ENCODE measurements around the gene POLRMT. TPM values are rescaled to one million over a fixed set of nuclear protein-coding genes. Genes with fewer than 3 reads are reported as not detected.

The POLRMT gene
- total RNA-seq, 1 donor from 2014 or later = 14.1 TPM

DNA sequence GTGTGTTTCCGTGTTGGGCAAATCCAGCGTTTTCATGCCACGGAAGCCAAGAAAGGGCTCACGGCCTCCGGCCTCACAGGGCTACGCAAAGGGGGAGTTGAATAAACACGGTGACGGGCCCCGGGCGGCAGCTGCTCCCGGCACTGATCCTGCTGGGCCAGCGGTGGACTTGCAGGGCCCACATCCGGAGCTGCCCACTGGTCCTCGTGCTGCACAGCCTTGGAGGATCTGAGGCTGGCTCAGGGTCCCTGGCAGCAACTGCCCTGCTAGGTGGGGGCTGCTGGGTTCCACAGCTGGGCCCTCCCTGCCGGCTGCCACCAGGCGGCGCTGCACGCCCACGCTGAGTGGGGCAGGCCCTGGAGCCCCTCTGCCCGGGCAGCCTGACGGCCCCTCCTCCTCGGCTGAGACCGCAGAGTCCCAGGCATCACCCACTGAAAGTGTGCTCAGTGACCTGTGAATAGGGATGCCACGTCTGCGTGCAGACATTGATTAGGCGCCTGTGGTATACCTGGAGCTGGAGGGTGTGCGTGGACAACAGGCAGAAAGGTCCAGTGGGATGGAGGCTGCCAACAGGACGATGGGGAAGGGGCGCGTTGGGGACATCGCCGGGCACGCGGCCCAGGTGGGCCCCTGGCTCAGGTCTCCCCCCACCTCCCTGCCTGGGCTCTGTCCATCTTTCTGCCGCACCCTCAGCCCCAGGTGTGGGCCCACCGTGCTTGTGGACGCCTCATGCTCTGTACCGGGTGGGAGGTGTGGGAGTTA lies 48.9 kb downstream of the POLRMT start:
- no peak overlapping the region for H3K4me2 ChIP-seq
- H3K27ac Mint-ChIP-seq = no peak overlapping the region
- peaks cover 12% of the 10 kb centered on the region for H3K79me2 ChIP-seq (ENCODE audit: low read depth)
- no peaks in the 10 kb centered on the region for H3K9me3 ChIP-seq (ENCODE audit: low read depth)
- peak; percentile 82 for DNase-seq (ENCODE audit: low spot score)
- H3K9ac ChIP-seq = no peak overlapping the region
- H3K27ac ChIP-seq = peak overlapping the region; percentile 81
- H4K20me1 ChIP-seq (ENCODE audit: low read depth) = peaks cover 89% of the 10 kb centered on the region
- no peak overlapping the region for H2AFZ ChIP-seq (replicated peaks)
- no peaks in the 10 kb centered on the region for H3K36me3 ChIP-seq
- H3K9me3 Mint-ChIP-seq = peaks cover 2% of the 10 kb centered on the region
- H3K4me3 ChIP-seq = no peak overlapping the region
- TF ChIP-seq CTCF (IDR thresholded peaks at IDR 0.05) = peak; percentile 93
- TF ChIP-seq EZH2phosphoT487 (IDR thresholded peaks at IDR 0.05) = no peak
- no peak for TF ChIP-seq EZH2 (IDR thresholded peaks at IDR 0.05)
- peak overlapping the region; percentile 72 for H3K4me3 Mint-ChIP-seq
- peaks cover 17% of the 10 kb centered on the region for H3K27me3 Mint-ChIP-seq (ENCODE audit: insufficient read depth, low read depth)
- H3K27me3 ChIP-seq = peaks cover 23% of the 10 kb centered on the region
- H3K4me1 Mint-ChIP-seq = peaks cover 7% of the 10 kb centered on the region
- H3K36me3 Mint-ChIP-seq = no peaks in the 10 kb centered on the region
- peaks cover 43% of the 10 kb centered on the region for H3F3A ChIP-seq (ENCODE audit: low read depth)
- H3K4me1 ChIP-seq = no peaks in the 10 kb centered on the region

DNA sequence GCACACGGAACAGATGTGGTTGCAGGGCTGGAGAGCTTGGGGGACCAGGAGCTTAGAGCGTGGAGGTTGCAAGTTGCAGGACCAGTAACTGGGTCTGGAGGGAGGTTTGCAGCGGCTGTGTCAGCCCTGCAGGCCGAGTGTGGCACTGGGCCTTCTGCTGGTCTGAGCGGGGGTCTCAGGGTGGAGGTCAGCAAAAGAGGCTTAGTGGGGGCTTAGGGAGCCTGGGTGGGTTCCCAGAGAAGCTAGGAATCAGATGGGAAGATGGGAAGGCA lies 49.4 kb downstream of the POLRMT start:
- no peak for TF ChIP-seq EZH2phosphoT487 (IDR thresholded peaks at IDR 0.05)
- TF ChIP-seq EZH2 (IDR thresholded peaks at IDR 0.05) = no peak
- no peak for TF ChIP-seq CTCF (IDR thresholded peaks at IDR 0.05)
- Histone ChIP-seq H3K4me3 (no peak overlapping the region), H3K4me1 (no peaks in the 10 kb centered on the region), H3K36me3 (no peaks in the 10 kb centered on the region), H3K27ac (peak overlapping the region; percentile 81), H3K4me2 (no peak overlapping the region), H3K9me3 (ENCODE audit: low read depth) (no peaks in the 10 kb centered on the region), H4K20me1 (ENCODE audit: low read depth) (peaks cover 89% of the 10 kb centered on the region), H3K27me3 (peaks cover 18% of the 10 kb centered on the region), H3K79me2 (ENCODE audit: low read depth) (peaks cover 18% of the 10 kb centered on the region), H3K9ac (no peak overlapping the region), H2AFZ (replicated peaks) (no peak overlapping the region), H3F3A (ENCODE audit: low read depth) (peaks cover 38% of the 10 kb centered on the region)
- H3K4me1 Mint-ChIP-seq = peaks cover 7% of the 10 kb centered on the region
- no peak overlapping the region for H3K27ac Mint-ChIP-seq
- peak overlapping the region; percentile 72 for H3K4me3 Mint-ChIP-seq
- H3K9me3 Mint-ChIP-seq = peaks cover 2% of the 10 kb centered on the region
- H3K27me3 Mint-ChIP-seq (ENCODE audit: insufficient read depth, low read depth) = peaks cover 13% of the 10 kb centered on the region
- no peak for DNase-seq (ENCODE audit: low spot score)
- H3K36me3 Mint-ChIP-seq = no peaks in the 10 kb centered on the region

DNA sequence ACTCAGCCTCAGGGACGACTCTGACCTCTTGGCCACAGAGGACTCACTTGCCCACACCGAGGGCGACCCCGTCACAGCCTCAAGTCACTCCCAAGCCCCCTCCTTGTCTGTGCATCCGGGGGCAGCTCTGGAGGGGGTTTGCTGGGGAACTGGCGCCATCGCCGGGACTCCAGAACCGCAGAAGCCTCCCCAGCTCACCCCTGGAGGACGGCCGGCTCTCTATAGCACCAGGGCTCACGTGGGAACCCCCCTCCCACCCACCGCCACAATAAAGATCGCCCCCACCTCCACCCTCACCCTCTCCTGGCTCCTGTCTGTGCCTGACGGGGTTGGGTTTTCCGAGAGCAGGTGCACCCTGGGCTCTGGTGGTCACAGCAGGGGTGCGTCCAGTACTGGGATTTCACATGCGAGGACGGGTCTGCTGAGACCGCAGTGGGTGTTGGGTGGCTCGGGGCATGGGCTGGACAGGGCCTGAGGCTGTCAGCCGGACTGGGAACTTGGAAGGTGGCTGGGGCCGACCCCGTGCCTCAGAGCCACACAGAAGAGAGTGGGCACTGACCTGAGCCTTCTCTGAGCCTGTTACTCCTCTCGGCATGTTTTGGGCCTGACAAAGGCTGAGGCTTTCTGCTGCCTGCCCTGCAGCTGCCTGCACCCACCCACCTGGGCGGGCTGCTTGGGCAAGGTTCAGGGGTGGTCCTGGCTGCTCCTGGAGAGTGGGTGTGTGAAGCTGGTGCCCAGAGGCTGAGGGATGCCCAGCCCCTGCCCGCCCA lies 50.0 kb downstream of the POLRMT start:
- Histone ChIP-seq H3K4me2 (no peak overlapping the region), H3K27me3 (peaks cover 13% of the 10 kb centered on the region), H3K79me2 (ENCODE audit: low read depth) (peaks cover 23% of the 10 kb centered on the region), H2AFZ (replicated peaks) (no peak overlapping the region), H3K4me1 (no peaks in the 10 kb centered on the region), H3K4me3 (no peak overlapping the region), H3K9ac (no peak overlapping the region), H4K20me1 (ENCODE audit: low read depth) (peaks cover 89% of the 10 kb centered on the region), H3K9me3 (ENCODE audit: low read depth) (no peaks in the 10 kb centered on the region), H3K27ac (peak overlapping the region; percentile 81), H3K36me3 (no peaks in the 10 kb centered on the region), H3F3A (ENCODE audit: low read depth) (peaks cover 33% of the 10 kb centered on the region)
- Mint-ChIP-seq H3K36me3 (no peaks in the 10 kb centered on the region), H3K4me3 (no peak overlapping the region), H3K27ac (no peak overlapping the region), H3K9me3 (peaks cover 2% of the 10 kb centered on the region), H3K27me3 (ENCODE audit: insufficient read depth, low read depth) (peaks cover 13% of the 10 kb centered on the region), H3K4me1 (peaks cover 7% of the 10 kb centered on the region)
- no peak for DNase-seq (ENCODE audit: low spot score)
- TF ChIP-seq EZH2phosphoT487 (IDR thresholded peaks at IDR 0.05) (no peak), CTCF (IDR thresholded peaks at IDR 0.05) (no peak), EZH2 (IDR thresholded peaks at IDR 0.05) (no peak)

All from neural progenitor cell (in vitro differentiated cells).